ENCODE measurements around the gene AGA.

AGA gene

DNA sequence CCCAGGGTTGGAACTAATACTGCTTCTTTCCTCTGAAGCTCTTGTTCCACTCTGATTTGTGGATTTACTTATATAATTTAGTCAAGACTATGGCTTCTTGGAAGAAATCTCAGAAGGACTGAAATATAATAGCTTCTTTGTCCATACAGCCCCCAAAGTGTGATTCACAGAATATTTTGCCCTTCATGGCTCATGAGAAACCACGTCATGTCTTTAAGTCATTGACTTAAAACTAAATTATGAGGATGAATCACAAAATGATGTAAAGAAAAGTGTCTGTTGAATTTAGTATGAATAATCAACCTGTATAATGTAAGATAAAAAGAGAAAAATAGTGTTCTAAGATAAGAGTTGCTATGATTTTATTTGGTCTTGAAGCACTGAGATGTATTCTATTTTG lies 43.3 kb upstream of the AGA start:
- peak; percentile 89 for DNase-seq (ENCODE audit: low read depth, low spot score)
- no peak overlapping the region for H3K4me3 ChIP-seq (ENCODE audit: low read depth, low read length)
- in situ Hi-C loops (cut with HindIII; ENCODE audit: low sequenced_read_pairs) = no loop called here
- TF ChIP-seq, protein P1, sequence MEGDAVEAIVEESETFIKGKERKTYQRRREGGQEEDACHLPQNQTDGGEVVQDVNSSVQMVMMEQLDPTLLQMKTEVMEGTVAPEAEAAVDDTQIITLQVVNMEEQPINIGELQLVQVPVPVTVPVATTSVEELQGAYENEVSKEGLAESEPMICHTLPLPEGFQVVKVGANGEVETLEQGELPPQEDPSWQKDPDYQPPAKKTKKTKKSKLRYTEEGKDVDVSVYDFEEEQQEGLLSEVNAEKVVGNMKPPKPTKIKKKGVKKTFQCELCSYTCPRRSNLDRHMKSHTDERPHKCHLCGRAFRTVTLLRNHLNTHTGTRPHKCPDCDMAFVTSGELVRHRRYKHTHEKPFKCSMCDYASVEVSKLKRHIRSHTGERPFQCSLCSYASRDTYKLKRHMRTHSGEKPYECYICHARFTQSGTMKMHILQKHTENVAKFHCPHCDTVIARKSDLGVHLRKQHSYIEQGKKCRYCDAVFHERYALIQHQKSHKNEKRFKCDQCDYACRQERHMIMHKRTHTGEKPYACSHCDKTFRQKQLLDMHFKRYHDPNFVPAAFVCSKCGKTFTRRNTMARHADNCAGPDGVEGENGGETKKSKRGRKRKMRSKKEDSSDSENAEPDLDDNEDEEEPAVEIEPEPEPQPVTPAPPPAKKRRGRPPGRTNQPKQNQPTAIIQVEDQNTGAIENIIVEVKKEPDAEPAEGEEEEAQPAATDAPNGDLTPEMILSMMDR (IDR thresholded peaks at IDR 0.05; ENCODE audit: low read depth, low read length) = no peak

DNA sequence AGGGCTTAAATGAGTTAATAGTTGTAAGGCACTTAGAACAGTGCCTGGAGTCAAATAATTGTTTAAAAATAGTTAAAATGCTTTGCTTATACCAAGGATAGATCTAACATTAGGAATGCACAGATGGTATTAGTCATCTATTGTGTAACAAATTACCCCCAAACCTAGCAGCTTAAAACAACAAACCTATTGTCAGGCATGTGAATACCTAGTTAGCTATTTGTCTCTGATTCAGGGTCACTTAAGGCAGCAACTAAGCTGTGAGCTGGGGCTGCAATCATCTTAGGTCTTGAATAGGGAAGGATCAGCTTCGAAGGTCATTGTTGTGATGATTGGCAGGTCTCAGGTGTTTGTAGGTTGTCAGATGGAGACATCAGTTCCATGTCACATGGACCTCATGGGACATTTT lies 42.4 kb upstream of the AGA start:
- TF ChIP-seq, protein P1 (IDR thresholded peaks at IDR 0.05; ENCODE audit: low read depth, low read length) = no peak
- no peak overlapping the region for H3K4me3 ChIP-seq (ENCODE audit: low read depth, low read length)
- in situ Hi-C loops (cut with HindIII; ENCODE audit: low sequenced_read_pairs) = no loop called here
- DNase-seq (ENCODE audit: low read depth, low spot score) = peak; percentile 87

DNA sequence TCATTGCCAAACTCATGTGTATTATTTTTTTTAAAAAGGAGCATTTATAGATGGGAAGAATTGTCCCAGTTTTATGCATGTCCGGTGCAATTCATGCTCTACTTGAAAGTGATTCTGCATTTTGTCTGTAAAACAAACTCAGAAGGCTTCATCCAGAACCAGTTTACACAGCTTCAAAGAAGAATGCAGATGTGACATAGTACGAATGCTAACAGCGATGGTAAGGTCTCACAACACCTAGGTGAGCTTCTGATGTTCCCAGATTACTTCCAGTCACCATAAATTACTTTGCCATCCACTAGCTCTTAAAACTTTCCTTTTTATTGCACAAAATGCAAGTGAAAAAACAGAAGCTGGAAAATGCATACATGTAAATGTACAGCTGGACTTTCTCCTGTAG lies 41.5 kb upstream of the AGA start:
- no peak for DNase-seq (ENCODE audit: low read depth, low spot score)
- H3K4me3 ChIP-seq (ENCODE audit: low read depth, low read length) = no peak overlapping the region
- TF ChIP-seq, protein P1 (IDR thresholded peaks at IDR 0.05; ENCODE audit: low read depth, low read length) = no peak
- in situ Hi-C loops (cut with HindIII; ENCODE audit: low sequenced_read_pairs) = no loop called here

DNA sequence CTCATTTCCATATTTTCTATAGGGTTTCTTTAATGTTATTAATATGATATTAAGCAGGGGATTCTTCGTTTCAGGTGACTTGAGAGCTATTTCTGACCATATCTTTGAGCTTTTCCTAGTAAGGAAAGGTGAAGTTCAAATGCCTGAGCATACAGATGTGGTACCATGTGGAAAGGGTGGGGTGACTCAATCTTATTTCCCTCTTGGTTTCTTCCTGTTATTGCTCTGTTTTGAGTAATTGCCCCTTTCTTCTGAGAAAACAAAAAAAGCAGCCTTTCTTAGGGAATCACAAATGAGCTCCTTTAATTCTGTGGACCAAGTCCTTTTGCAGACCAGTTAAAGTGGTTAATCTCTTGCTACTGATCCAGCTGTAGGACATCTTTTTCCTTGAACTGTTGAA lies 41.0 kb upstream of the AGA start:
- in situ Hi-C loops (cut with HindIII; ENCODE audit: low sequenced_read_pairs) = no loop called here
- TF ChIP-seq, protein P1 (IDR thresholded peaks at IDR 0.05; ENCODE audit: low read depth, low read length) = no peak
- H3K4me3 ChIP-seq (ENCODE audit: low read depth, low read length) = no peak overlapping the region
- peak; percentile 14 for DNase-seq (ENCODE audit: low read depth, low spot score)

DNA sequence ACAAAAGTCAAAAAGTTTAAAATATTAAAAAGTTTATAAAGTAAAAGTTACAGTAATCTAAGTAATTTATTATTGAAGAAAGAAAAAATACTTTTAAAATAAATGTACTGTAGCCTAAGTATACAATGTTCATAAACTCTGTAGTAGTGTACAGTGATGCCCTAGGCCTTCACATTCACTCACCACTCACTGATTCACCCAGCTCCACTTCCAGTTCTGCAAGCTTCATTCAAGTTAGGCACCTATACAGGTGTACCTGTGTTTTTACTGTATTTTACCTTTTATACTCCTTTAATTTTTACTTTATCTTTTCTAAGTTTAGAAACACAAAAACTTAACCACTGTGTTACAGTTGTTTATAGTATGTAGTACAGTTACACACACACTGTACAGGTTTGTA lies 40.1 kb upstream of the AGA start:
- TF ChIP-seq, protein P1 (IDR thresholded peaks at IDR 0.05; ENCODE audit: low read depth, low read length) = no peak
- H3K4me3 ChIP-seq (ENCODE audit: low read depth, low read length) = no peak overlapping the region
- in situ Hi-C loops (cut with HindIII; ENCODE audit: low sequenced_read_pairs) = no loop called here
- no peak for DNase-seq (ENCODE audit: low read depth, low spot score)

DNA sequence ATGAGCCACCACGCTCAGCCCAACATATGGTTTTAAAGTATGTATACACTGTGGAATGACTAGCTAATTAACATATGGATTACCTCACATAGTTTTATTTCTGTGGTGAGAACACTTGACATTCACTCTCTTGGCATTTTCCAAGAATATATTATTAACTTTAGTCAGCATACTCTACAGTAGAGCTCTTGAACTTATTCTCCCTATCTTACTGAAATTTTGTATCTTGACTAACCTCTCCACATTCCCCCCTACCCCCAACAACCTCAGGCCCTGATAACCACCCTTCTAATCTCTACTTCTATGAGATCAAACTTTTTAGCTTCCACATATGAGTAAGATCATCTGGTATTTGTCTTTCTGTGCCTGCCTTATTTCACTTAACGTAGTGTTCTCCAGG lies 38.6 kb upstream of the AGA start:
- TF ChIP-seq, protein P1 (IDR thresholded peaks at IDR 0.05; ENCODE audit: low read depth, low read length) = no peak
- in situ Hi-C loops (cut with HindIII; ENCODE audit: low sequenced_read_pairs) = no loop called here
- no peak overlapping the region for H3K4me3 ChIP-seq (ENCODE audit: low read depth, low read length)
- peak; percentile 66 for DNase-seq (ENCODE audit: low read depth, low spot score)

DNA sequence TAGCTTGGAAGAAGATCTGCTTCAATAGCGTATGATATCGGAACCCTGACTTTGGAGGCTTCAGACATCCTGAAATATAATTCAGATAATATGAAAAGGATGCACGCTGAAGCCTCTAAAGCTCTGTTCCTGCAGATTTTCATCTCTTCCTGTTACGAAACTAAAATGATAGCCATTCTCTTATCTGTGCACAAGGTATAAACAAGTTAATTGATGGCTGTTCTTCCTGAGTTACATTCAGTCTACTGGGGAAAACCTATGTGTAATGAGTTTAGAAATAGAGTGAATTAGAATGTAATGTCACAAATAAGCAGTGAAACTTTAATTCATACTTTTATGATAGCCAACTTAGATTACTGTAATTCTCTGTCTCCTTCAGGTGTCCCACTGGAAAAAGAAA lies 36.8 kb upstream of the AGA start:
- in situ Hi-C loops (cut with HindIII; ENCODE audit: low sequenced_read_pairs) = no loop called here
- no peak overlapping the region for H3K4me3 ChIP-seq (ENCODE audit: low read depth, low read length)
- DNase-seq (ENCODE audit: low read depth, low spot score) = no peak
- TF ChIP-seq, protein P1 (IDR thresholded peaks at IDR 0.05; ENCODE audit: low read depth, low read length) = no peak

Measured in astrocyte of the spinal cord (primary cell).